HAP-1 (cell line): ENCODE data around the gene HOXC10.
A peak's percentile ranks its signal among the peaks of the same experiment; 100 is the strongest.

ENCODE experiments used
- DNase-seq, 2 experiments: peaks; one replicate each; pipeline ENCODE4 v3.0.0-alpha.2; 2016 to 2020; ENCODE audit warnings: low spot score in 2 of 2
- H3K27me3 ChIP-seq: fragments of 250-450 bp; sonication (Bioruptor Pico); 2 replicates; pipeline ENCODE4 v1.5.1; 2020; ENCODE audit warnings: low read depth, mild to moderate bottlenecking, moderate library complexity
- H3K36me3 ChIP-seq: fragments of 250-450 bp; sonication (Bioruptor Pico); replicated peaks from 2 replicates; pipeline ENCODE4 v1.5.1; 2020; ENCODE audit warnings: mild to moderate bottlenecking
- H3K4me1 ChIP-seq: fragments of 250-450 bp; sonication (Bioruptor Pico); 2 replicates; pipeline ENCODE4 v1.5.1; 2020; ENCODE audit warnings: mild to moderate bottlenecking
- H3K4me3 ChIP-seq: fragments of 250-450 bp; sonication (Bioruptor Pico); 2 replicates; pipeline ENCODE4 v1.5.1; 2020; ENCODE audit warnings: mild to moderate bottlenecking, moderate library complexity
- H3K9me3 ChIP-seq: fragments of 250-450 bp; sonication (Bioruptor Pico); 2 replicates; pipeline ENCODE4 v1.5.1; 2020; ENCODE audit warnings: mild to moderate bottlenecking, moderate library complexity
- in situ Hi-C: fragments of 300-500 bp; cut with MboI; formaldehyde crosslinking; loops from 3 replicates; pipeline ENCODE4 v1.14.3; 2020; ENCODE audit warnings: low sequenced_read_pairs, inconsistent platforms, mixed read lengths

Gene HOXC10

DNA sequence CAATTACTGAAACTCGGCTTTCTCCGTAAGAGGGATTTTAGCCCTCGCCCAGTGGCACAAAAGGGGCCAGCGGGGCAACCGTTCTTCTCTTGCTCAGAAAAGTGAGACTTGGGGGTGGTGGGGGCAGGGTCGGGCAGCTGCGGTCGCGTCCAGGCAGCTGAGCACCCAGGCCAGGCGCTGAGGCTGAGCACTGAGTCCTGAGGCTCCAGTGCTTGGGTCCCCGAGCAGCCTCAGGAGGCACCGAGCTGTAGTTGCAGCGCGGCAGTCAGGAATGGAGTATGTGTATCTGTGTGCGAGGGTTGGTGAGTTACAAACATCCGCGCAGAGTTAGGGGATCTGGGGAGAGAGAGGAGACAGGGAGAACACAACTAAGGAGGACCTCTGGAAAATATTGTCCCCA is 39.2 kb downstream of the HOXC10 start:
- Histone ChIP-seq H3K4me1 (peaks cover 9% of the 10 kb centered on the region), H3K27me3 (no peaks in the 10 kb centered on the region), H3K9me3 (no peaks in the 10 kb centered on the region), H3K4me3 (no peak overlapping the region), H3K36me3 (no peaks in the 10 kb centered on the region)
- in situ Hi-C loops: no loop called here
- DNase-seq: no peak

GRCh38 chr12:54024581-54025305 is 39.8 kb downstream of the HOXC10 start:
- no peaks in the 10 kb centered on the region for H3K36me3 ChIP-seq
- H3K27me3 ChIP-seq: no peaks in the 10 kb centered on the region
- no peak for DNase-seq
- peaks cover 4% of the 10 kb centered on the region; the same call in 1 of the 2 replicates for H3K4me1 ChIP-seq
- in situ Hi-C loops: no loop called here
- H3K4me3 ChIP-seq: no peak overlapping the region
- no peaks in the 10 kb centered on the region for H3K9me3 ChIP-seq

GRCh38 chr12:54025499-54026405 is 40.8 kb downstream of the HOXC10 start:
- Histone ChIP-seq H3K4me3 (no peak overlapping the region), H3K36me3 (no peaks in the 10 kb centered on the region), H3K4me1 (peaks cover 4% of the 10 kb centered on the region; the same call in 1 of the 2 replicates), H3K9me3 (no peaks in the 10 kb centered on the region), H3K27me3 (no peaks in the 10 kb centered on the region)
- in situ Hi-C loops: no loop called here
- no peak for DNase-seq

GRCh38 chr12:54026640-54027441 is 41.9 kb downstream of the HOXC10 start:
- peaks cover 4% of the 10 kb centered on the region; the same call in 1 of the 2 replicates for H3K4me1 ChIP-seq
- in situ Hi-C loops: no loop called here
- no peaks in the 10 kb centered on the region for H3K27me3 ChIP-seq
- no peak for DNase-seq
- H3K9me3 ChIP-seq: no peaks in the 10 kb centered on the region
- H3K4me3 ChIP-seq: no peak overlapping the region
- no peaks in the 10 kb centered on the region for H3K36me3 ChIP-seq

DNA sequence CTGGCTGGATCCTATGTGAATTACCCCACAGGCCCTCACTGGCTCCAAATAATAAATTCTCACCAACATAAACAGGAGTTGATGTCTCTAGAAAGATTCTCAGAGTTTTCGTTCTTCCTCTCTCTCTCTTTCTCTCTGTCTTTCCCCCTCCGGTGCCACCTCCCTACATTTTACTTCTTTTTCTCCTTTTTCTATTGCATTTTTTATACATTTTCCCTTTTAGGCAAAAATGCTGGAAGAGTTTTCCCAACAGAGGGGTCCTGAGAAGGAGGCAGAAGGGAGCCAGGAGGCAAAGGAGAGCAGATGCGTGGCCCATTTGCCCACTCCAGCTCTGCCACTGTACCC is 42.5 kb downstream of the HOXC10 start:
- in situ Hi-C loops: no loop called here
- Histone ChIP-seq H3K9me3 (no peaks in the 10 kb centered on the region), H3K27me3 (no peaks in the 10 kb centered on the region), H3K4me1 (peaks cover 4% of the 10 kb centered on the region; the same call in 1 of the 2 replicates), H3K36me3 (no peaks in the 10 kb centered on the region), H3K4me3 (no peak overlapping the region)
- no peak for DNase-seq

GRCh38 chr12:54028314-54029201 is 43.6 kb downstream of the HOXC10 start, which contains the start of gene HOXC6:
Gene HOXC6, plus strand, starts transcription at chr12:54028440. Its CDS starts 82 bp downstream, at chr12:54028522.
- no peaks in the 10 kb centered on the region for H3K9me3 ChIP-seq
- peak within 1 kb of the TSS; percentile 21 for H3K4me3 ChIP-seq
- peaks cover 10% of the 10 kb centered on the region for H3K4me1 ChIP-seq
- in situ Hi-C loops: no loop called here
- H3K27me3 ChIP-seq: no peaks in the 10 kb centered on the region
- DNase-seq: peak in 1 of 2 experiments; percentile 64
- H3K36me3 ChIP-seq: no peaks in the 10 kb centered on the region

- Histone ChIP-seq H3K4me1 (peaks cover 17% of the 10 kb centered on the region), H3K36me3 (no peaks in the 10 kb centered on the region), H3K27me3 (peaks cover 8% of the 10 kb centered on the region), H3K9me3 (no peaks in the 10 kb centered on the region), H3K4me3 (no peak overlapping the region)
- in situ Hi-C loops: loop anchor here (5.0 kb wide), 1 partner anchor 163 kb away; no protein-coding TSS in a partner anchor
- DNase-seq: no peak
These were observed 44.8 kb downstream of the HOXC10 start for GRCh38 chr12:54029529-54030441.

- H3K36me3 ChIP-seq: no peaks in the 10 kb centered on the region
These were observed 45.5 kb downstream of the HOXC10 start for GRCh38 chr12:54030442-54030801.

DNA sequence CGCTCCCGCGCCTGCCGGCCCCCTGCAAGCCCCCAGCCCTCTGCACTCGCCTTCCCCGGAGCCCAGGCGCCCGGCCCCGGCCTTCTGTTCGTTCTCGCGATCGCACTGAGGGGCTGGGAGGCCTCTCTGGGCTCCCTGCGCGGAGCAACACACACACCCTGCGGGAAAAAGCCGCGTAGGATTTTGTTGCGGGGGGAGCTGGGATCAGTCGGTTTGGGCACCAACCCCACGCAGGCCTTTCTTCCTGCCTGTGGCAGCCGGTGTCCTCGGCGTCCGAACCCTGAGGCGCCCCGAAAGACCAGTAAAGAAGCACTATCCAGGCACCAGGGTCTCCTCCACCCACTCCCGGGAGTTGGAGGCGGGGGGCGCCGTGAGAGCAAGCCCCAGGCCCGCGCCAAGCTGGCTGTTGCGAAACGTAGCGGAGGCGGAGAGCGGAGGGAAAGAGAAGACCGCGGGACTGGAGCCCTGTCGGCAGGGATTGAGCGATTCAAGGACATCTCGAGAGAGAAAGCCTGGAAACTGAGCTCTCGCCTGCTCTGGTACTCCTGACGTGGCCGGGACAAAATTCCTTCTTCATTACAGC is 46.0 kb downstream of the HOXC10 start:
- Histone ChIP-seq H3K9me3 (no peaks in the 10 kb centered on the region), H3K4me3 (no peak overlapping the region), H3K27me3 (peaks cover 15% of the 10 kb centered on the region), H3K36me3 (no peaks in the 10 kb centered on the region), H3K4me1 (peaks cover 17% of the 10 kb centered on the region)
- DNase-seq: no peak
- in situ Hi-C loops: loop anchor here (5.0 kb wide), 1 partner anchor 161 kb away; no protein-coding TSS in a partner anchor

More at GRCh38 chr12:54030442-54030801, 45.5 kb downstream of the HOXC10 start:
- DNase-seq: no peak
- peaks cover 12% of the 10 kb centered on the region for H3K27me3 ChIP-seq
- H3K9me3 ChIP-seq: no peaks in the 10 kb centered on the region
- H3K4me1 ChIP-seq: peaks cover 17% of the 10 kb centered on the region
- H3K4me3 ChIP-seq: no peak overlapping the region
- in situ Hi-C loops: loop anchor here (5.0 kb wide), 1 partner anchor 162 kb away; no protein-coding TSS in a partner anchor

- H3K4me3 ChIP-seq: no peak overlapping the region
- H3K9me3 ChIP-seq: no peaks in the 10 kb centered on the region
- no peak for DNase-seq
- in situ Hi-C loops: loop anchor here (5.0 kb wide), 1 partner anchor 161 kb away; no protein-coding TSS in a partner anchor
- peaks cover 20% of the 10 kb centered on the region for H3K27me3 ChIP-seq
- H3K4me1 ChIP-seq: peaks cover 17% of the 10 kb centered on the region
- no peaks in the 10 kb centered on the region for H3K36me3 ChIP-seq
These were observed 46.5 kb downstream of the HOXC10 start for GRCh38 chr12:54031480-54031879.

DNA sequence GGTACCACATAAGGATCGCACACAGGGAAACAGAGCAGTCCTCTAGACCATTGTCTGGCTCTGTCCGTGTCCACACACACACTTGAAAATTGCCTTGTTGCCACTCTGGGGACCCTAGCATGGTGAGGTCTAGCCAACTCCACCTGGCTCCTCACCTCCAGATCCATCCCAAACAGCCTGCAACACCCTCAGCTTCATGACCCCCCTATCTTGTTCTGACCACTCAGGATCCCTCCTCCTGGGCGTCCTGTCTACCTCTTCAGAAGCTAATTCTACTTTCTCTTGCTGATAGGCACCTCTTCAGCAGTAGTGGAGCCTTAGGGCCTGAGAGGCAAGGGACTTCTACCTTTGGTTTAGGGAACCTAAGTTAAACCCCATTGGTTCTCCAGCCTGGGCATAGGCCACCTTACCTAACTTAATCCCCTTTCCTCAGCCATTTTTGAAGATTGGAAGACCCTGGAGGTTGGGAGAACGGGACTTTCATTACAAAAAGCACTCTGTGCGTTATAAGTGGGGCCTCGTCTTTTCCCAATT is 47.2 kb downstream of the HOXC10 start:
- H3K9me3 ChIP-seq: no peaks in the 10 kb centered on the region
- no peak for DNase-seq
- H3K27me3 ChIP-seq: peaks cover 27% of the 10 kb centered on the region
- peaks cover 17% of the 10 kb centered on the region for H3K4me1 ChIP-seq
- H3K36me3 ChIP-seq: no peaks in the 10 kb centered on the region
- in situ Hi-C loops: loop anchor here (5.0 kb wide), 1 partner anchor 160 kb away; no protein-coding TSS in a partner anchor
- H3K4me3 ChIP-seq: no peak overlapping the region
